ENCODE results near the gene OAS2. TPM values are rescaled to one million over a fixed set of nuclear protein-coding genes. Genes with fewer than 3 reads are reported as not detected.
A peak's percentile ranks its signal among the peaks of the same experiment; 100 is the strongest.

The OAS2 gene
- total RNA-seq, 2 experiments from 2014 or later, result 122 TPM

- H3K9me3 Mint-ChIP-seq, result no peaks in the 10 kb centered on the region
- peaks cover 4% of the 10 kb centered on the region for H3K4me1 Mint-ChIP-seq
- no peak overlapping the region for H3K27ac Mint-ChIP-seq
- H3K4me3 Mint-ChIP-seq, result no peak overlapping the region
- no peaks in the 10 kb centered on the region for H3K36me3 Mint-ChIP-seq
- DNase-seq, result peak; percentile 50
- no peaks in the 10 kb centered on the region for H3K27me3 Mint-ChIP-seq
Measured at GRCh38 chr12:113048716-113049127, 70.4 kb downstream of the OAS2 start.

GRCh38 chr12:113049976-113050742 lies 71.8 kb downstream of the OAS2 start:
- Mint-ChIP-seq H3K36me3 (no peaks in the 10 kb centered on the region), H3K27me3 (no peaks in the 10 kb centered on the region), H3K4me3 (no peak overlapping the region), H3K9me3 (no peaks in the 10 kb centered on the region), H3K4me1 (peaks cover 4% of the 10 kb centered on the region), H3K27ac (no peak overlapping the region)
- no peak for DNase-seq

- Mint-ChIP-seq H3K4me3 (no peak overlapping the region), H3K27me3 (no peaks in the 10 kb centered on the region), H3K36me3 (no peaks in the 10 kb centered on the region), H3K4me1 (peaks cover 4% of the 10 kb centered on the region), H3K9me3 (no peaks in the 10 kb centered on the region), H3K27ac (no peak overlapping the region)
- DNase-seq, result no peak
Measured at GRCh38 chr12:113050795-113051194, 72.5 kb downstream of the OAS2 start.

- H3K4me3 Mint-ChIP-seq, result no peak overlapping the region
- no peaks in the 10 kb centered on the region for H3K9me3 Mint-ChIP-seq
- no peak overlapping the region for H3K27ac Mint-ChIP-seq
- peaks cover 4% of the 10 kb centered on the region for H3K4me1 Mint-ChIP-seq
- no peak for DNase-seq
- no peaks in the 10 kb centered on the region for H3K36me3 Mint-ChIP-seq
- no peaks in the 10 kb centered on the region for H3K27me3 Mint-ChIP-seq
Measured at GRCh38 chr12:113051759-113052158, 73.4 kb downstream of the OAS2 start.

GRCh38 chr12:113052326-113052725 lies 74.0 kb downstream of the OAS2 start:
- Mint-ChIP-seq H3K27ac (no peak overlapping the region), H3K9me3 (no peaks in the 10 kb centered on the region), H3K36me3 (no peaks in the 10 kb centered on the region), H3K4me3 (no peak overlapping the region), H3K27me3 (no peaks in the 10 kb centered on the region), H3K4me1 (peaks cover 4% of the 10 kb centered on the region)
- DNase-seq, result no peak

GRCh38 chr12:113054948-113055486 lies 76.7 kb downstream of the OAS2 start:
- no peaks in the 10 kb centered on the region for H3K4me1 Mint-ChIP-seq
- no peaks in the 10 kb centered on the region for H3K27me3 Mint-ChIP-seq
- H3K4me3 Mint-ChIP-seq, result no peak overlapping the region
- no peak for DNase-seq
- H3K27ac Mint-ChIP-seq, result no peak overlapping the region
- H3K36me3 Mint-ChIP-seq, result no peaks in the 10 kb centered on the region
- H3K9me3 Mint-ChIP-seq, result no peaks in the 10 kb centered on the region

- Mint-ChIP-seq H3K27ac (no peak overlapping the region), H3K9me3 (no peaks in the 10 kb centered on the region), H3K4me3 (peak overlapping the region; percentile 58), H3K27me3 (no peaks in the 10 kb centered on the region), H3K4me1 (peaks cover 1% of the 10 kb centered on the region), H3K36me3 (no peaks in the 10 kb centered on the region)
- no peak for DNase-seq
Measured at GRCh38 chr12:113055594-113056380, 77.5 kb downstream of the OAS2 start.

GRCh38 chr12:113056381-113056630 lies 78.0 kb downstream of the OAS2 start:
- no peaks in the 10 kb centered on the region for H3K9me3 Mint-ChIP-seq
- no peaks in the 10 kb centered on the region for H3K27me3 Mint-ChIP-seq
- DNase-seq, result no peak
- H3K36me3 Mint-ChIP-seq, result no peaks in the 10 kb centered on the region
- peaks cover 2% of the 10 kb centered on the region for H3K4me1 Mint-ChIP-seq
- H3K4me3 Mint-ChIP-seq, result peak overlapping the region; percentile 58
- H3K27ac Mint-ChIP-seq, result no peak overlapping the region

GRCh38 chr12:113056631-113057488 lies 78.5 kb downstream of the OAS2 start, which contains the start of gene DTX1:
TSS of gene DTX1 (plus strand) at chr12:113056730. CDS start at chr12:113058193, 1,463 bp downstream.
- Mint-ChIP-seq H3K36me3 (no peaks in the 10 kb centered on the region), H3K27ac (no peak within 1 kb of the TSS), H3K27me3 (no peaks in the 10 kb centered on the region), H3K4me3 (peak within 1 kb of the TSS; percentile 58), H3K4me1 (peaks cover 2% of the 10 kb centered on the region), H3K9me3 (no peaks in the 10 kb centered on the region)
- DNase-seq, result peak; percentile 38

- H3K4me3 Mint-ChIP-seq, result no peak overlapping the region
- peaks cover 2% of the 10 kb centered on the region for H3K4me1 Mint-ChIP-seq
Measured at GRCh38 chr12:113057565-113058485, 79.5 kb downstream of the OAS2 start.

GRCh38 chr12:113058553-113058952 lies 80.2 kb downstream of the OAS2 start:
- H3K27me3 Mint-ChIP-seq, result no peaks in the 10 kb centered on the region
- no peak for DNase-seq
- H3K9me3 Mint-ChIP-seq, result no peaks in the 10 kb centered on the region
- H3K4me1 Mint-ChIP-seq, result peaks cover 2% of the 10 kb centered on the region
- H3K27ac Mint-ChIP-seq, result no peak overlapping the region
- H3K36me3 Mint-ChIP-seq, result no peaks in the 10 kb centered on the region
- H3K4me3 Mint-ChIP-seq, result no peak overlapping the region

More at GRCh38 chr12:113057565-113058485, 79.5 kb downstream of the OAS2 start:
- Mint-ChIP-seq H3K36me3 (no peaks in the 10 kb centered on the region), H3K27ac (no peak overlapping the region), H3K9me3 (no peaks in the 10 kb centered on the region), H3K27me3 (no peaks in the 10 kb centered on the region)
- no peak for DNase-seq

- Mint-ChIP-seq H3K36me3 (no peaks in the 10 kb centered on the region), H3K9me3 (no peaks in the 10 kb centered on the region), H3K4me3 (no peak overlapping the region), H3K4me1 (peaks cover 2% of the 10 kb centered on the region), H3K27me3 (no peaks in the 10 kb centered on the region), H3K27ac (no peak overlapping the region)
- DNase-seq, result no peak
Measured at GRCh38 chr12:113059071-113059595, 80.8 kb downstream of the OAS2 start.

GRCh38 chr12:113060336-113060960 lies 82.1 kb downstream of the OAS2 start:
- Mint-ChIP-seq H3K36me3 (no peaks in the 10 kb centered on the region), H3K9me3 (no peaks in the 10 kb centered on the region), H3K4me3 (no peak overlapping the region), H3K27ac (no peak overlapping the region), H3K27me3 (no peaks in the 10 kb centered on the region), H3K4me1 (peaks cover 2% of the 10 kb centered on the region)
- no peak for DNase-seq
